Globus pallidus (tissue), 1 donor: ENCODE measurements around the gene NOP9.

ENCODE experiments used
- DNase-seq: peaks from one replicate; pipeline ENCODE4 v3.0.0-alpha.2; 2015; ENCODE audit warnings: low spot score

NOP9 gene

DNA sequence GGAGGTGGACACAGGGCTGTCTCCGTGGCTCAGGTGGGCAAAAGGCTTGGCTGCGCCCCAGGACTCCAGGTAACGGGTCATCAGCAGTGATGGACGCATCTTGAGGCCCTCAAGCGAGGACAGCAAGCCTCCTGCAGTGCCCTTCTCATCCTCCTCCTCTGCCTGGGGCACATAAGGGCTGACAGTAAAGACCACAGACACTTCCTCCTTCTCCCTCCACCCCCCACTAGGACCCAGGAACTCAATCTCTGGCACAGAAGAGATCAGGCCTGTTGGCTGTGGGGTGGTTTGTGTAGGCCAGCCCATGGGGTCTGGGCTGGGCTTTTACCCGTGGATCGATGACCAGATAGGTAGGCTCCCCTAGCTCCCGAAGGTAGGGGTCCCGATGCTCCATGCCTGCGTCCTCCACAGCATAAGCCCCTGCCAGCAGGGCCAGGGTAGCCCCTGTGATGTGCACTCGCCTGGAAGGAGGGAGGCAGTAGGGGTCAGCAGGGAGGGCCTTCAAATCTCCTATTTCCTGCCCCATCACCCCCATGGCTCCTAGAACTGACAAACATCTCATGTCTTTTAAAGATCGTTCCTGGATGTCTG lies 29.5 kb downstream of the NOP9 start:
- DNase-seq: no peak

DNA sequence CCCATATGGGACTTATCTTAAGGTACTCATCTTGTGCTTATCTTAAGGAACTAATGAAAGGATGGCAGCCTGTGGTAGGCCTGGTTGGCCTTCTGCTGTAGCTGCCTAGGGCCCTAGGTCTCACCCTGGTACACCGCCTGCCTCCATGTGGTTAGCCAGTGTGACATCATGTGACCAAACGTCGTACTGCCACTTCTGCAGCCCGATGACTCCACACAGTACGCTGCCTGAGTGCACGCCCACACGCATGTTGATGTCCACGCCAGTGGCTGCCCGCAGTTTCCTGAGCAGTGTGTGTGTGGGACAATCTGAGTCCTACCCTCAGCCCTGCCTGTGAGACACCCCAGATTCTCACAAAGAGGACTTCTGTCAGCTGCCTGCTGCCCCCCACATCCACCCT lies 30.1 kb downstream of the NOP9 start:
- DNase-seq: no peak

DNA sequence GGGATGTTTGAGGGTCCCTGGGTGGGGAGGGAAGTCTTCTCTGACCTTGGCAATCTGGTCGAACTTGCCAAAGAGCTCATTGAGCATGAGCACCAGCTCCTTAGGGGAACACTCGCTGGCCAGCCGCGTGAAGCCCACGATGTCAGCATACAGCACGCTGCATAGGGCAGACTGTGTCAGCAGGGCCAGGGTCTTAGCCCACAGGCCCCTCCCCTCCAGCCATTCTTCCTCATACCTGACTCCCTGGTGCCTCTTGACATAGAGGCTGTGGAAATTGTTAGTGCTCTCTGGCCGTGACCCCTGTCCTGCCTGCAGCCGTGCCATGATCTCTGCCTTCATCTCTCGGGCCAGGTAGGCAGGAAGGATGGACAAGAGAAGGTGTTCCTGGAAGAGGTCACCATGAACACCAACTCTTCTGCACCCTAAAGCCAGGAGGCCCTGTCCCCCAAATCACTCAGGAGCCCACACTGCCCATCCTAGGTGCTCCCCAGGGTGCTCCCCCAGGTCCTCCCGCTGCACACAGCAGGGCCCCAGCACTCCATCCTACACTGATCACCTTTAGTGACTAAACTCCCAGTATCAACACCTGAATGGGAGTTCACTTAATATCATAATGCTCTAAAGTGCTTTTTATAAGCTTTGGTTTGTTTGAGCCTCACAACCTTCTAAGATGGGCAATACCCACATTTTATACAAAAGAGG lies 31.5 kb downstream of the NOP9 start:
- no peak for DNase-seq

DNA sequence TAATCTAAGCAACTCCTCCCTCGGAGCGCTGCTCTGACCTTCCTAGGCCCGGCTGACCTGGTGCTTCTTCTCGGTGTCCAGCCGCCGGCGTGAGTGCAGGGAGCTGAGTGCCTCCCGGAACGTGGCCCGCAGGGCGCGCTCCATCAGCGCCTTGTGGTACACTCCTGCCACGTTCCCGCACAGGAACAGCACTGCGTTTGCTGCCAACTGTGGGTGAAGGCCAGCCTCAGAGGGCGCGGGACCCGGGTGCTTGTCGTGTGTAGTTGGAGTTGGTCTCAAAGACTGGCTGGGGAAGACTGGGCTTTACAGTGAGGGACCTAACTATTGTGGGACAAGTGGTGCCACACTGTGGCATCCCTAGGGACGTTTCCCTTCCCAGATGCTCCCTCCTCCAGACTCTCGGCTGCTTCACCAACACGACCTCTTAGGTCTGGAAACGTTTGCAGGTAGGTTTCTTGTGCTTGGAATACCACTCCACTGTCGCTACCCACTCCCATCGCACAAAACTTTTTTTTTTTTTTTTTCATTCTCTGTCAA lies 32.1 kb downstream of the NOP9 start:
- DNase-seq: no peak

DNA sequence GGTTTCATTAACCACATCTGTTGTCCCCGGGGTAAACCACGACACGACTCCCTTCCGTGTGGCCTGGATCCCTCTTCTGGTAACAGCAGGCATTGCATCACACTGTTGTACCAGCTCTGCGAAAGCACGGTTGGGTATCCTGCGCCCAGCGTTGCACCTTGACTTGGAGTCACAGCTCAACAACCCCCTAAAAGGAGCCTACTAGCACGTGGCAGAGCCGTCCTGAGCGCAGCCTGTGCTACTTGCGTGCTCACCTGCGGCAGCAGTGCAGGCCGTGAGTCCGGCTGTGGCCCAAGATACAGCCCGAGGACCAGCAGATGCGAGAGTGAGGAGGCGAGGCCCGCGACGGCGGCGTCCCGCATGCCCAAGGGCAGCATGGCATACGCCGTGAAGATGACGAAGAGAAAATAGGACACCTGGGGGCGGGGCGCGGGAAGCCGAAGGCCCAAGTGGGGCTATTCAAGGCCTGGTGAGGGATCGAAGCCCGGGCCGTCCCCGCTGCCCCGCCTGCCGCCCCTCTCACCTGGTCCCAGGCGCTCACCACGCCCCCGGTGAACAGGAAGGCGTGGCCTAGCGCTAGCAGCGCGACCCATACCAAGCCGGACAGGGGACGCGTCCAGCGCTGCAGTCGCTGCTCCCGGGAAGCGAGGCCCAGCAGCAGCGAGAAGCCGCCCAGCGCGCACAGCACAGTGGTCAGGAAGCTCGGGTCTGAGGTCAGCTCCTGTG lies 32.8 kb downstream of the NOP9 start:
- DNase-seq: no peak

DNA sequence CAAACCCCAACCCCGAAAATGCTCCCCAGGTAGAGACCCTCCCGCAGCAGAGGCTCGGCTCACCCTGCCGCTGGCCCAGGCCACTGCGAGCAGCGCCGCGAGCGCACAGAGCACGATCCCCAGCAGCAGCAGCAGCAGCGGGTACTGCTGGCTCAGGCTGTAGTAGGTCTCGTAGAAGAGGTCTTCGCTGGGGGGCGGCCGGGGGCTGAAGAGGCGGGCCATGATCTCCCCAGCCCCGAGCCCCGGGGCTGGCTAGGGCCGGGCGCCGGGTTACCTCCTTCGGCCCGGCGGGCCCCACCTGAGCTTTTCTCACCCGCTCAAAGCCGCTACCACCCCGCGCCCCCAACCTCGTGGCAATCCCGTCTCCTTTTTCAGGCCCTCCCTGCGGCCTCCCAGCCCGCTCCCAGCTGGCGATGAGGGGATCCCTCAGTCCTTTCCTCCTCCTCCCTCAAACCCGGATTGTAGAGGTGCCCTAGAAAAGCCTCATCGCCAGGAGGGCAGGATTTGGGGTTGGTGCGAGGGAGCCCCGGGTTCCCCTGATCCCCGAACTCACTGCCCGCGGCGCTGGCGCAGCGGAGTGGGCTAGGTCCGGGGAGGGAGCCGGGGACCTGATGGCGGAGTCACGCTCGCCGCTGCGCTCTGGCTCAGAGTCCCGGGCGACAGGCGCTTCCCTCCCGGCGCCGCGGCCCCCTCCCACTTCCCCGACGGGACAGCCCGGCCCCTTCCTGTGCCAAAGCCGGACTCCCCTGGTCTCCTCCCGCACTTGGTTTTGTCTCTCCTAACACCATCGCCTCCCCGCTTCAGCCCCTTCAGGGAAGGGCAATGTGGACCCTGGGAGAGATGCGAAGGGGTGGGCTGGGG lies 35.0 kb downstream of the NOP9 start, which contains the start of gene ADCY4:
ADCY4 (minus strand) TSS at position 641 of the 861 bp plus-strand sequence; CDS start at position 222, 419 bp downstream.
- no peak for DNase-seq

DNA sequence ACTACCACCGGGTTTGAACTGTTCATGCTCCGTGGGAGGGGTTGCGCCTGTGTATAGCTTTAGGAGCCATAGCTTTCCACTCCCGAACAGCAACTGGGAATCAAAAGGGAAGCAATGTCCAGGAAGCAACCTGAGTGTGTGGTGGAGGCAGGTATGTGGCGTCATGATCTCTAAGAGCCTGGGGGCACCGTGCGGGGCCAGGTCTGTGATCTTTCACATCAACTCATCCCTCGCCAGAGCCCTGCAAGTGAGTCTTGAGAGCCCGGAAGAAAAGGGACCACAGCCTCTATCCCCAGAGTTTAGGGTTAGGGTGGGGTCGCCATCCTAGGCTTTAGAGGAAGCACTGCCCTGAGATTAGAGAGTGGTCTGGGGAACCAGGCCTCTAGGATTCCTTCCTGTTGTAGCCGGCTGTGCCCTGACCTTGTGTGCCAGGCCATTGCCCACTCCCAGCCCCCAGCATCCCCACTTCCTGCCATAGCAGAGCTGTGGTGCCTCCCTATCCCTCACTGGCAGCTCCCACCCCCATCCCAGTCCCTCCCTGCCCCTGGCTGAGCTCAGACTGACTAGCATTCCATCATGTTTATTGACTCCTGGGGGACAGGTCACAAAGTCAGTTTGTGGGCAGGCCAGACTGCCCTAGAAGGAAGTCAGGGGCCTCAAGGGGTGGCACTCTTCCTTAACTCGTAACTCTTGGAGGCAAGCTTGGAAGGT lies 36.0 kb downstream of the NOP9 start:
- DNase-seq: no peak

DNA sequence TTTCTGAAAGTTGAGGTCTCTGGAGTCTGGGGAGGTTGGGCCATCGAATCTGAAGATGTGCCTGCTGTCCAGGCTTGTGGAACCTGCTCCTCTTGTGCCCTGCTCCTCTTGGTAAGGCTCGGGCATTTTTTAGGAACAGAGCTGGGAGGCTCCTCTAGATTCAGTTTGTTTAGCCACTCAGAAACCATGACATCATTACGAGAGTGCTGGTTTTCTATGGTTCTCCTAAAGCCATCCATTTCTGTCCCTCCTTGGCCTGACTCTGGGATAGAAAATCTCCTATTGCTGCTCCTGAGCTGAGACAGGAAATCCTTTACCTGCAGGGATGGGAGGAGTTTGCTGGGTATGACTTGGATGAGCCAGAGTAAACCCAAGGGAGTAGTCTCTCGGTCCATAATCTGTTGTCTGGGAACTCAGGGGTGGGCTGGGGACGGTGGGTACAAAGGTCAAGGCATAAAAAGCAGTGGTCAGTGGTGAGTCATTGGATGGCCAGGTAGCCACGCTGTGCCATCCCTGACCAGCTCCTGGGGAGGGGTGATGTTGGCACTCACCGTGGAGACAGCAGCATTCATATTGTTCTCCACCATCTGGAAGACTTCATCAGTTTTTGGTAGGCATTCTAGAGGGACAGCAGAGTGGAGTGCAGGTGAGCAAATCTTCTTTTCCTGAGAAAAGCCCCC lies 37.6 kb downstream of the NOP9 start:
- no peak for DNase-seq

DNA sequence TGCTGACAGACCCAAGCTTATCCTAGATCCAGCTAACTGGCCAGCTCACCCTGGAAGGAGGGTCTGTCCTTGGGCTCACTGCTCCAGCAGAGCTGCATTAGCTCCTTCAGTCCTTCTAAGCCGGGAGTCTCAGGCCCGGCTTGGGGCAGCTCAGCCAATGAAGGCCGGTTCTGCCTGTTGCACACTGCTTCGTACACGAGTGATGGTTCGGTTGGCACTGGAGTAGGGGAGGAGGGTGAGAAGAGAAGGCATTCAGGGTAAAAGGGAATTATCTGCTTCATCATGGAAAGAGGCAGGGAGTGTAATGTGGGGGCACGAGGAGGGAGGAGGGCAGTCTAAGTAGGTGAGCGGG lies 38.1 kb downstream of the NOP9 start:
- DNase-seq: no peak

DNA sequence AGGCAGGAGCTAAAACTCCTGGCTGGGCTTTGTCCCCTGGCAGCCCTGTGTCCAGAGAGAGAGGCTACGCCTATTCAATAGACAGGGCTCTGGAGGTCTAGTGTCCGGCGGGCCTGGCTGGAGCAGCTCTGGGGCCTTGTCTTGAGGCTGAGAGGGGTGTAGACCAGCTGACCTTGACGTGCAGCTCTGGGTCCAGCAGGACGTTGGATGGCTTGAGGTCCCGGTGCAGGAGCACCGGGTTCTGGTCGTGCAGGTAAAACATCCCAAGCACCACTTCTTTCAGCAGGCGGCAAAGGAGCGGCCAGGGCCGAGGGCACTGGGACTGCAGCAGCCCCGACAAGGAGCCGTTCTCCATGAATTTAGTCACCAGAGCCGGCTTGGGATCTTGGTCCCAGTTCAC lies 39.2 kb downstream of the NOP9 start:
- no peak for DNase-seq

DNA sequence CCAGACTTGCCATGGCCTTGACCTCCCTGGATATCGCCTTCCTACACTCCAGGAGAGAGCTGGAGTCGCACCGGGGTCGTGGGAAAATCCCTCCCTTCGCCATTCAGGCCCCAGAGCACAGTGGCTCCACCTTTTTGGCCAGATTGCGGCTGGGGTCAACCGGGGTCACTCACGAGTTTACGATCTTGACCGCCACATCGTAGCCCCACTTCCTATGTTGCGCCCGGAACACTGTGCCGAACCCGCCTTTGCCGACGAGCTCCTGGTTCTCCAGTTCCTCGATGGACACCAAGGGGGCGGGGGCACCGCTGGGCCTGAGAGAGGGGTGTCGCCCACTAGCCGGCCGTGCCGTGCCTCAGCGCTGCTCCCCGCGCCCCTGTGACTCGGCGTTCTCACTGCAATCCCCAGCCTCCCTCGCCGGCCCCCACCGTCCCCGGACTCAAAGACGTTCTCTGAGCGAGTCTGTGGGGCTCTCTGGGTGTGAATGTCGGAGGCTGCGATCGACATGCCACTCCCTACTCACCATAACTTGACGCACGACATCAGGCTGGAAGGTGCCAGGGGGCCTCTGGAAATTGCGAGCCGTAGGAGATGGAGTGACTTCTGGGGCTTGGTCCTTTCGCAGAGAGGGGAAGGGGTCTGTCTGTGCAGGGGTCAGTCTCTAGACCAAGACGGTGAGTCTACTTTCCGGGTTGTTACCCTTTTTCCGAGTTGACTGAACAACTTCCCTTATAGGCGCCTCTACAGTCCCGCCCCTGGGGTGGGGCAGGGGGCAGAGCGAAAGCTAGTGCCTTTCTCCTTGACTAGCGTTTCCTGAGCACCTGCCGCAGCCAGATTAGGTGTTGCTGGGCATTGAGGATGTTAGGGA lies 39.9 kb downstream of the NOP9 start, which contains the start of gene RIPK3:
RIPK3 (minus strand) TSS at position 708 of the 868 bp plus-strand sequence; CDS start at position 543, 165 bp downstream.
- DNase-seq: no peak

DNA sequence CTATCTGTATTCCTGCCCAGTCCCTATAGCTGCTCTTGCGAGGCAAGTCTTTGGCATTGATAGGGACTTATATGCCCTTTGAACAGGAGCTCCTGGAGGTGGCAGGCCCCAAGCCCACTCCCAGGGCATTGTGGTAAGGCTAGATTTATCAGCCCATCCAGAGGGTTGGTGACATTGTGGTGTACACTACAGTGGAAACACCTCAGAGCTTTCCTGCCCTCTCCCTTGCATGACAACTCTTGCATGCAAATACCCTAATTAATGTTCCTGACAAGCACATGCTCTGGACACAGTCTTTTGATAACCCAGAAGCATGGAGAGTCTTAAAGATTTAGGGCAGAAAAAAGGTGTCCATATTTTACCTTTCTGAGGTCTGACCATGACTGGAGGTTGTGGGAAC lies 41.0 kb downstream of the NOP9 start:
- no peak for DNase-seq

DNA sequence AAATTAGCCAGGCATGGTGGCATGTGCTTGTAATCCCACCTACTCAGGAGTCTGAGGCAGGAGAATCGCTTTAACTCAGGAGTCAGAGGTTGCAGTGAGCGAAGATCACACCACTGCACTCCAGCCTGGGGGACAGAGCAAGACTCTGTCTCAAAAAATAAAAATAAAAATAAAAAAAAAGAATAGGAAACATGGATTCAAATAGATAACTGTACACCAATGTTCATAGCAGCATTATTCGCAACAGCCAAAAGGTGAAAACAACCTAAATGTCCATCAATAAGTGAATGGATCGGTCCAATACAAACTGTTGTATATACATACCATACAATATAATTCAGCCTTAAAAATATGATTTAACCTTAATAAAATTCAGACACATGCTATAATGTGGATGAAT lies 43.2 kb downstream of the NOP9 start:
- DNase-seq: no peak

DNA sequence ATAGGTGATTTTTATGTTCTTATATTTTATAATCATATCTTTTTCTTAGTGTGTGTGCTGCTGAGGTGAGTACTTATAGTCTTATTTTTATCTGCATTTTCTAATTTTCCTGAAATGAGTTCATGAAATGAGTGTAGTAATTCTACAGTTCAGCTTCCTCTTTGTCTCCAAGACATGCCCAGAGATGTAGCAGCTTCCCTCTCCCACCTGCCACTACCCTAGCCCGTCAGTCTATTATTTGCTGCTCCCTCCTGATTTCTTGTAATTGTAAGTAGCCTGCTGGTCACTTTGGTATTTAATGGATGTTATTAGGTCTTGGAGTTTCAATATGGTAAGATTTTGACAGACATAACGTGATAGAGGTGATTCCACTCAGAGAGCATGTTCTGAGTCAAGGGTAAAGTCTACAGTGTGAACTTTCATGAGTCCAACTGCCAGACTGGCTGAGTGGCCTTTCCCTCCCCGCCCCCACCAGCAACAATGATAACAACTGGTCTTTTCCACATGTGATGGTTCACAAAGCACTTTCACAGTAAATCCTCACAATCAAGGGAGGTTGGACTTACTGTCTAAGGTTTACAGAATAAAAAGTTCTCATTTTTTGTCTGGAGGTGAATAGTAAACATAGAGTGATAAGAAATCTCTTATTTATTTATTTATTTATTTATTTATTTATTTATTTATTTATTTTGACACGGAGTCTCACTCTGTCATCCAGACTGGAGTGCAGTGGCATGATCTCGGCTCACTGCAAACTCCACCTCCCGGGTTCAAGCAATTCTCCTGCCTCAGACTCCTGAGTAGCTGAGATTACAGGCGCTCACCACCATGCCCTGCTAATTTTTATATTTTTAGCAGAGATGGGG lies 44.4 kb downstream of the NOP9 start:
- DNase-seq: no peak

DNA sequence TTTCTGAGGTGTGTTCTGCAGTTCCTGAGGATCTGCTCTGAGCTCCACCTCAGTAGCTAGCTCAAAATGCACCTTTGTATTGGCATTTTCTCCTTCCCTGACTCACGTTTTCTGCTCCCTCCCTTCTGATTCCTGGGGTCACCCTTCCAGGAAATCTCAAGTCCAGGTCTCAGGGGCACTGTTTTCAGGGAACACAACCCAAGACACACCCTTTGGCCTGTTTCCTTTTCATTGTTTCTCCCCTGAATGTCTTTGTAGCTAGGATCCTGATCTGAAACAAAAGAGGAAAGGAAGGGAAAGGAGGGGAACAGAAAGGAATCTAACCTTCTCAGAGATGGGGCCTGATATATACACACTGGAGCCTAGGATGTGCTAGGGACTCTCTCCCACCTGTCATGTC lies 47.5 kb downstream of the NOP9 start:
- DNase-seq: no peak

DNA sequence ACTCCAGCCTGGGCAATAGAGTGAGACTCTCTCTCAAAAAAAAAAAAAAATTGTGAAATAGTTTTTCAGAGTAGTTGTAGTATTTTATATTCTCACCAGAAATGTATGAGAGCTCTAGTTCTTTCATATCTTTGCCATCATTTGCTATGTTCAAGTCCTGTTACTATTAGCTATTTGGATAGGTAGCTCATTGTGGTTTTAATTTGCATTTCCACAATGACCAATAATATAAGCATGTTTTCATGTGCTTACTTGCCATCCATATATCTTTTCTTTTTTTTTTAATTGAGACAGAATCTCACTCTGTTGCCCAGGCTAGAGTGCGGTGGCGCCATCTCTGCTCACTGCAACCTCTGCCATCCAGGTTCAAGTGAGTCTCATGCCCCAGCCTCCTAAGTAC lies 48.5 kb downstream of the NOP9 start:
- DNase-seq: no peak

DNA sequence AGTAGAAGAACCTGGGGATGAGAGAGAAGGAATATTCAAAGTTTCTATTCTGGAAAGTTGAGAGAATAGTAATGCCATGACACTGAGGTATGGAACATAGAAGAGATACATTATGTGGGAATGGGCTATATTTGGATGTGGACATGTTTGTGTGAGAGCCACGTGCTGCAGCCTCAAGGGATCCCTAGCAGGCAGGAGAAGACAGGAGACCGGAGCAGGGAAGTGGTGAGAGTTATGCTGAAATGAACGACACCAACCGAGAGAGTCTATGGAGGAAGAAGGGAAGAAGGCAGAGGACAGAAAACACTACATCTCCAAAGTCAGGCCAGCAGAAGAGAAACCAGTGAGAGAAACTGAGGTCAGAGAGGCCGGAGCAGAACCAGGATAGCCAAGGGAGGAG lies 50.1 kb downstream of the NOP9 start:
- no peak for DNase-seq

DNA sequence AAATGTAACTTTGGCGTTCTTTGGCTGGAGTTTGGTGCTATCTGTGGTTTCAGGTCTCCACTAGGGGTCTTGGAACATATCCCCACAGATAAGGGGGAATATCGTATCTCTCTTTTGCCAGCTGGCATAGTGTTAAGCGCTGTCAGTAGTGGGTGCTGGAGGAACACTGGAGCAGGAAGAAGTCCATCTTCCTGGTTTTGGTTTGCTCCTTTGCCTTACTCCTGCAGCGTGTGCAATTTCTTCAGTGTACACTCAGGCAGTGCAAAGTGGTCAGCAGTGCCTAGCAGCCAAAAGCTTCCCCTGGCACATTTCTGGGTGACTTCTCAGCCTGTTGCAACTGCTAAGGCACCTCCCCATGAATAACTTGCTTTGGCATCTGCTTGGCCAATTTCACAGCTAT lies 51.9 kb downstream of the NOP9 start:
- DNase-seq: no peak
